Measurements from ENCODE around the gene NNMT. TPM values are rescaled to one million over a fixed set of nuclear protein-coding genes. Genes with fewer than 3 reads are reported as not detected.

The NNMT gene
- total and polyA plus RNA-seq, 2 donors (not counting 1 experiment from before 2014, with no cell fraction given) = not detected

- no peaks in the 10 kb centered on the region for H3K79me2 ChIP-seq (ENCODE audit: control insufficient read depth, insufficient read depth, low read length)
- H4K20me1 ChIP-seq (ENCODE audit: control insufficient read depth, insufficient read depth, low read length, poor library complexity, severe bottlenecking) = no peaks in the 10 kb centered on the region
- no peaks in the 10 kb centered on the region for H3K9me3 ChIP-seq (ENCODE audit: control extremely low read depth in 1 of 3, control insufficient read depth in 2 of 3, insufficient read depth in 1 of 3, low read length in 2 of 3)
- no peak for ATAC-seq (ENCODE audit: low read depth)
- intact Hi-C loops (cut with micrococcal nuclease) = no loop called here
- H3K27me3 Mint-ChIP-seq = peaks cover 24% of the 10 kb centered on the region
- H3K4me3 ChIP-seq (ENCODE audit: control extremely low read depth in 1 of 5, extremely low read depth in 1 of 5, insufficient read depth in 1 of 5, low read depth in 2 of 5, low read length in 4 of 5) = no peak overlapping the region
- H3K27ac ChIP-seq (ENCODE audit: low read length in 2 of 2) = no peak overlapping the region
- WGBS (ENCODE audit: insufficient coverage) = 100% methylated on average over 3 of the region's 3 CpGs
- H3K4me1 ChIP-seq (ENCODE audit: control insufficient read depth in 2 of 2, insufficient read depth in 2 of 2, low read length in 2 of 2) = no peaks in the 10 kb centered on the region
- ChIA-PET CTCF (no interaction called here), POLR2A (no interaction called here)
- no peak overlapping the region for H3K4me3 Mint-ChIP-seq
- H2AFZ ChIP-seq (ENCODE audit: insufficient read depth, low read depth, low read length, poor library complexity, severe bottlenecking) = no peak overlapping the region
- peaks cover 0 to 10% (median 2%) of the 10 kb centered on the region in 4 experiments for H3K27me3 ChIP-seq (replicated peaks in 1 of 4; ENCODE audit: control extremely low read depth in 1 of 4, control insufficient read depth in 3 of 4, insufficient read depth in 4 of 4, low read length in 3 of 4)
- H3K27ac Mint-ChIP-seq = no peak overlapping the region
- DNase-seq = no peak
- H3K36me3 ChIP-seq (replicated peaks in 1 of 2; ENCODE audit: control extremely low read depth in 1 of 2, control insufficient read depth in 1 of 2, extremely low read depth in 1 of 2, insufficient read depth in 2 of 2, low read length in 1 of 2) = no peaks in the 10 kb centered on the region
- no peak overlapping the region for H3K9ac ChIP-seq (ENCODE audit: low read length)
- no peaks in the 10 kb centered on the region for H3K9me3 Mint-ChIP-seq (ENCODE audit: insufficient read depth)
- H3K4me1 Mint-ChIP-seq = no peaks in the 10 kb centered on the region
- H3K4me2 ChIP-seq (replicated peaks; ENCODE audit: low read depth, low read length, poor library complexity, severe bottlenecking) = no peak overlapping the region
- TF ChIP-seq EZH2 (IDR thresholded peaks at IDR 0.05; ENCODE audit: borderline replicate concordance, insufficient read depth, low read depth, low read length, poor library complexity, severe bottlenecking) (no peak), CTCF (IDR thresholded peaks at IDR 0.05) (no peak)
Observed at GRCh38 chr11:114282488-114282887, 13.7 kb upstream of the NNMT start.

- Mint-ChIP-seq H3K4me3 (no peak overlapping the region), H3K27me3 (peaks cover 18% of the 10 kb centered on the region), H3K27ac (no peak overlapping the region), H3K4me1 (no peaks in the 10 kb centered on the region), H3K9me3 (ENCODE audit: insufficient read depth) (no peaks in the 10 kb centered on the region)
- Histone ChIP-seq H2AFZ (ENCODE audit: insufficient read depth, low read depth, low read length, poor library complexity, severe bottlenecking) (no peak overlapping the region), H3K4me1 (ENCODE audit: control insufficient read depth in 2 of 2, insufficient read depth in 2 of 2, low read length in 2 of 2) (no peaks in the 10 kb centered on the region), H4K20me1 (ENCODE audit: control insufficient read depth, insufficient read depth, low read length, poor library complexity, severe bottlenecking) (no peaks in the 10 kb centered on the region), H3K27me3 (replicated peaks in 1 of 4; ENCODE audit: control extremely low read depth in 1 of 4, control insufficient read depth in 3 of 4, insufficient read depth in 4 of 4, low read length in 3 of 4) (peaks cover 0 to 10% (median 2%) of the 10 kb centered on the region in 4 experiments), H3K36me3 (replicated peaks in 1 of 2; ENCODE audit: control extremely low read depth in 1 of 2, control insufficient read depth in 1 of 2, extremely low read depth in 1 of 2, insufficient read depth in 2 of 2, low read length in 1 of 2) (no peaks in the 10 kb centered on the region), H3K4me2 (replicated peaks; ENCODE audit: low read depth, low read length, poor library complexity, severe bottlenecking) (no peak overlapping the region), H3K27ac (ENCODE audit: low read length in 2 of 2) (no peak overlapping the region), H3K9me3 (ENCODE audit: control extremely low read depth in 1 of 3, control insufficient read depth in 2 of 3, insufficient read depth in 1 of 3, low read length in 2 of 3) (no peaks in the 10 kb centered on the region), H3K9ac (ENCODE audit: low read length) (no peak overlapping the region), H3K4me3 (ENCODE audit: control extremely low read depth in 1 of 5, extremely low read depth in 1 of 5, insufficient read depth in 1 of 5, low read depth in 2 of 5, low read length in 4 of 5) (no peak overlapping the region), H3K79me2 (ENCODE audit: control insufficient read depth, insufficient read depth, low read length) (no peaks in the 10 kb centered on the region)
- no peak for TF ChIP-seq CTCF (IDR thresholded peaks at IDR 0.05)
- ChIA-PET CTCF (no interaction called here), POLR2A (no interaction called here)
- ATAC-seq (ENCODE audit: low read depth) (no peak), DNase-seq (no peak)
- WGBS (ENCODE audit: insufficient coverage) = 83% methylated on average over 1 of the region's 3 CpGs
- intact Hi-C loops (cut with micrococcal nuclease) = no loop called here
Observed at GRCh38 chr11:114283422-114283821, 12.8 kb upstream of the NNMT start.

Measured in B cell (primary cell).